ENCODE measurements around the gene NR2C2. TPM values are rescaled to one million over a fixed set of nuclear protein-coding genes. Genes with fewer than 3 reads are reported as not detected.

NR2C2 gene
- total RNA-seq, 4 donors from 2014 or later = 41.8 to 63.9 (median 44.2) TPM

DNA sequence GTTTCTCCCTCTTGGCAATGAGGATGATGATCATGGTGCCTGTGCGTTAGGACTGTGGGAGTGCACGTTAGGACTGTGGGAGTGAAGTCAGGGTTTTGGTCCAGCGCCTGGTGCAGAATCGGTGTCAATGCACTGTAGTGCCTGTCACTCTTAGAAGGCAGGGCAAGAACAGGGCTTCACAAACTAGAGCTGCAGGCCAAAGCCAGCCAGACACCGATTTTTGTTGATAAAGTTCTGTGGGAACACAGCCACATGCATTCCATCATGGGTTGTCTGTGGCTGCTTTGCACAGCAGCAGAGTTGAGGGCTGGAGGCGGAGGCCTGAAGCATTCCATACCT is 32.6 kb upstream of the NR2C2 start:
- TF ChIP-seq CTCF (IDR thresholded peaks at IDR 0.05; ENCODE audit: low read depth) = no peak

- no peak for TF ChIP-seq CTCF (IDR thresholded peaks at IDR 0.05; ENCODE audit: low read depth)
Measured at GRCh38 chr3:14915636-14916222, 31.7 kb upstream of the NR2C2 start.

DNA sequence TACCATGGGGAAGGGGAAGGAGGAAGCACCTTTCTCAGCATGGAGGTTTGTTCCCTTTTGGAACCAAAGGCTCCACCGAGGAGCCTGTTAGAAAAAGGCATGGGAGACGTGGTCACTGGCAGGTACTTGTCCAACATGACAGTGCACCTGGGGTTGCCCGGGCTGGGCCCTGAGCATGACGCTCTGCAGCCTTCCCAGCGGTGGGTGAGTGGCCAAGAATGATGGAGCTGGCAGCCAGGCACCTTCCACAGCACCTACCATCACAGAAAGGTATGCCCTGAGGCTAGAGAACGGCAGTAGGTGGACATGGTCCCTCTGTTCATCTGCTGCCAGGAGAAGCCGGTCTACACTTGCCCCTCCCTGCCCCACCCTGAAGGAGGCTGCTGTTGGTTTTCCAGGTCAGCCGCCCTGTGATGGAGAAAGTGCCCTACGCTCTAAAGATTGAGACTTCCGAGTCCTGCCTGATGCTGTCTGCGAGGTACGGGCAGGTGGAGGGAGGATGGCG is 29.0 kb upstream of the NR2C2 start:
- TF ChIP-seq CTCF (IDR thresholded peaks at IDR 0.05; ENCODE audit: low read depth) = no peak

DNA sequence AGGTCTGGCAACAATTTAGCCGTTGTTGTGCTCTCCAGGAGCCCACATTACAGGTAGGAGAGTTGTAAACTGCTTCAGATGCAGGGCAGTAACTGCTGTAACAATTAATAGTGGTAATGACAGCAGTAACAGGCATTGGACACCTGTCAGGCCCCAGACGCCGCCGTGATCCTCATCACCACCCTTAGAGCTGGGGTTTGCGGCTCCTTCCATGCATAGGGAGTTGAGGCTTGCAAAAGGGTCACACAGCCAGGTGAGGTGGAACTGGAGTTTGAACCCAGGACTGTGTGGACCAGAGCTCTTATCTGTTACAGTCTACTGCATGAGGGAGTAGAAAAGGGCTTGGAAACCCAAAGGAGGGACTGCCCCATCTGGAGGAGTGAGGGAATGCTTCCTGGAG is 26.8 kb upstream of the NR2C2 start:
- no peak for TF ChIP-seq CTCF (IDR thresholded peaks at IDR 0.05; ENCODE audit: low read depth)

DNA sequence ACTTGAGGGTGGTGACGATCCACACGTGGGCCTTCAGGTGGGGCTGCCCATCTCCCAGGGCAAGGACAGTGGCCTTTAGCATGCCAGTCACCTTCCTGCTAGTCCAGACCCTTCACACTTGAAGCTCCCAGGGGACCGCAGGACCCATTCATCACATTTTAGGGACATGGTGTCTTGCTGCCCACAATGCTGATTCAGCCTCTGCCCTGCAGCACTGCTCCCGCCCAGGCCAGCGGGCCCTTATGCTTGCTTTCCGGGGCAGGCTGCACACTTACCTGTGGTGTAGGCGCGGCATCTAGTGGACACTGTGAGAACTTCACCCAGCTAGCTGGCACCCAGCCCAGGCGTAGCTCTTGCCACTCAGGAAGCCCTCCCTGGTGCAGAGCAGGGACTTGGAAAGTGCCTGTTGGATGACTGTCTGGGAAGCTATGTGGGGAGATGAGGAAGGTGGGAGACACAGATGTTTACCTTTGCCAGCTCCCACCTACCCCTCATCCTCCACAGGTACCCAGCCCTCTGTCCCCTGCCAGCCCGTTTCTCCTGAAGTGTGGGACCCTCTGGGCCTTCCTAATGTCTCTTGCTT is 26.3 kb upstream of the NR2C2 start:
- no peak for TF ChIP-seq CTCF (IDR thresholded peaks at IDR 0.05; ENCODE audit: low read depth)

DNA sequence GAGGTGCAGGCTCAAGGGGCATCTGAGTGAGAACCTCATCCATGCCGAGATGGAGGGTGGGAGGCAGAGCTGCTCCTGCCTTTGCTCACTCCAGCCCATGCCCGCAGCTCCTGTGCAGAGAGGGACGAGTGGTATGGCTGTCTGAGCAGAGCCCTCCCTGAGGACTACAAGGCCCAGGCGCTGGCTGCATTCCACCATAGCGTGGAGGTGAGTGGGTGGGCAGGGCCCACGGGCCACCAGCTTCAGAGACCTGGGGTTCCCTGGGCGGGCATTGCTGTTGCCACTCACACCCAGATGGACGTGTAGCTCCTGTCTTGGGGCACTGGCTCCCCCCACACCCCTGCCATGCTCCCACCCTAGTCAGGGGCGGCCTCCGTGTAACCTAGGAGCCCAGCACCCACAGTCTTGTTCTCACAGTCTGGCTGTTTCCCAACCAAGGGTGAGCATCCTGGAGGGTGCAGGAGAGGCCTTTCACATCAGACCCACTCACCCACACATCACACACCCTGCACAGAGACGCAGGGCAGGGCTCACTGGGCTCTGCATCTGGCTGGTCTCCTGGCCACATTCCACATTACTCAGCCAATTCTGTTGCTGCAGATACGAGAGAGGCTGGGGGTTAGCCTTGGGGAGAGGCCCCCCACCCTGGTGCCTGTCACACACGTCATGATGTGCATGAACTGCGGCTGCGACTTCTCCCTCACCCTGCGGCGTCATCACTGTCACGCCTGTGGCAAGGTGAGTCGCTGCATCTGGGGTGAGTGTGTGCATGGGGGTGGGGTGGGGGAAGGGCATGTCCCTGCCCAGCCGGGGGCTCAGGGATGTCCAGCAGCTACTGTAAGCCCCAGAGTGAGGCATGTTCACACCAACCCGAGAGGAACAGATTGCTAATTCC is 25.3 kb upstream of the NR2C2 start:
- no peak for TF ChIP-seq CTCF (IDR thresholded peaks at IDR 0.05; ENCODE audit: low read depth)

DNA sequence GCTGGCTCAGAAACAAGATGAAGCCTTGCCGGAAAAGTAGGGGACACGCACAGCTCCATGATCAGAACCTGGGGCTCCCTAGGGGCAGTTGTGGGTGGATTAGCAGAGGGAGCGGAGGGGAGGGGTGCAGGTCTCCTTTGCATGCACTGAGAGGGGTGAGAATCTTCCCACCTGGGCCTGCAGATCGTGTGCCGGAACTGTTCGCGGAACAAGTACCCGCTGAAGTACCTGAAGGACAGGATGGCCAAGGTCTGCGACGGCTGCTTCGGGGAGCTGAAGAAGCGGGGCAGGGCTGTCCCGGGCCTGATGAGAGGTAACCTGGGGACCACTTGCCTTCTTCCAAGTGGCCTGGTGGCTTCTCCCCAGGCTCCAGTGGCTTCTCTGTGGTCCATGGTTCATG is 24.5 kb upstream of the NR2C2 start:
- no peak for TF ChIP-seq CTCF (IDR thresholded peaks at IDR 0.05; ENCODE audit: low read depth)
